GM19463 (cell line): ENCODE measurements around the gene C9orf40.

Source experiments
- ATAC-seq: cut with Tn5 transposase; IDR thresholded peaks from one replicate; pipeline ENCODE4 v1.9.1; 2021; ENCODE audit warnings: mild to moderate bottlenecking, moderate library complexity; ENCODE audit not compliant: unreplicated experiment

Gene C9orf40

GRCh38 chr9:74942801-74943200 is 9.9 kb downstream of the C9orf40 start:
- ATAC-seq = no peak

- no peak for ATAC-seq
Observed at GRCh38 chr9:74940600-74940999, 12.1 kb downstream of the C9orf40 start.

DNA sequence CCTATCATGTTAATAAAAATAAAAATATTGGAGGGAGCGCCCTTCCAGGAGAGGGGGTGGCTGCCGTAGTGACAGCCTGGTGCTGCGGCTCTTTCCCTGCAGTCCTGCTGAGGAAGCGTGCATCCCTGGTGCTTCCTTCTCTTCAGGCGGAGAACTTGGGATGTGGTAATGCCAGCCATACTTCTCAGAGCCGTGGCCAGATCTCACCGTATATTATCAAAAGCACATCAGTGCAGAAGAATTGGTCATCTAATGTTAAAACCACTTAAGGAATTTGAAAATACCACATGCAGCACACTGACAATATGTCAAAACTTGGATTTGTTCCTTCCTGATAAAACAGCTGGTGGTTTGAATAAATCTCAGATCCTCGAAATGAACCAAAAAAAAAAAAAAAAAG is 17.7 kb downstream of the C9orf40 start:
- ATAC-seq = no peak

DNA sequence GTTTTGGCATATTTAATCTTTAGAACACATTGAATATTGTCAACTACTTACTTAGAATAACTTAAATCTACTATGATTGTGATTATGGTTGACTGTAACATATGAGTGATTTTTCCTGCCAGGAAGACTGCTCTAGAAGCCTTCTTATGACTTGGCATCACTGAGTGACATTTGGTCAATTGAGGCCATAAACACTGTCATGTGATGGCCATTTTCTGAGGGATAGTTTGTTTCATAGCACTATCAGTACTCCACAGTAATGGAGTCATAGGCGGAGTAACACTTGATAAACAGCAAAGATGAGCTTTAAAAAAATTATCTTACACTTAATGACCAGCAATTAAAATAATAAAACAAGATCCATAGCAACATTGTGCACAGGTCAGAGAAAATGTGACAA is 31.0 kb downstream of the C9orf40 start:
- no peak for ATAC-seq

DNA sequence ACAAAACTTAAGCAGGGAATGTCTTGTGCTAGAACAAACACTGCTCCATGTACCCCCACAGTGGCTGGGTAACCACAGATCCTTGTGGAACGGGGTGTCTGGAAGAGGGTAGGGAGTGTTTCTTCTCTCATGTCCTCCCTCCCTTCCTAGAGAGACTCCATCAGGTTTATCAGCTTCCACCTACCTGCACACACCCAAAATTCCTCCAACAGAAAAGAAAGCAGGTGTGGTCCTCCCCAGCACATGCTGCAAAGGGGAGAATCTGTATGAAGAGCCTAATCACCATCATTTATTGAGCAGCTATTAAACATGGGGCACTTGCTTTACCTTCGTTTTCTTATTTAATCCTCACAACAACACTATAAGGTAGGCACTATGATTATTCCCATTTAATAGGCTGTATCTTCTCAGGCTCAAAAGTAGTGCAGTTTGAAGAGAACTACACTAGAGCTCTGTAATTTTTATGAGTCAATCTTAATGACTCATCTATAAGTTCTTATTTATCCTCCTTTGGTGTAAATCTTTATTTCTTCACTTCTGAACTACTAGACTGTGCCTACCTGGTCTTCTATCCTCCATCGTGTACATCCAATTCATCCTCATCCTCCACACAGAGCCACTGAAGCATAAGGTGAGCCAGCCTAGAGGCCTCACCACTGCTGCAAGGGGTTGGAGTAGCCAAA is 31.6 kb downstream of the C9orf40 start:
- ATAC-seq = no peak

DNA sequence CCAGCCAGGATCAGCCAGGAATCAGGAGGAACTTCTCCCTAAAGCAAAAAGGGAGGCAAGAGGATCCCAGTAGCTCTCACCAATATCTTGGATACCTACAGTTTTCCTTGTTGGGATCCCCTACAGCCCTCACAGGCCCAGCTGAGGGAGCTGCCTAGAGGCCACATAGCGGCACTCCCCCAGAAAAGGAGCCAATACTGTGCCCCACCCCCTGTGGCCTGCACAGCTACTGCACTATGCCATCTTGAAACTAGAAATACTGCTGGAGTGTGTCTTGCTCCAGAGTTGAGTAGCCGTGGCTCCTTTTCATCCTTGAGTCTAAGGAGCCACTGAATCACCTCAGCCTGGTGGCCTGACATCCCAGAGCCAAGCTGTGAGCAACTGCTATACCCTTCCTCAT is 42.7 kb downstream of the C9orf40 start:
- ATAC-seq = no peak

- no peak for ATAC-seq
Observed at GRCh38 chr9:74908665-74909064, 44.0 kb downstream of the C9orf40 start.

DNA sequence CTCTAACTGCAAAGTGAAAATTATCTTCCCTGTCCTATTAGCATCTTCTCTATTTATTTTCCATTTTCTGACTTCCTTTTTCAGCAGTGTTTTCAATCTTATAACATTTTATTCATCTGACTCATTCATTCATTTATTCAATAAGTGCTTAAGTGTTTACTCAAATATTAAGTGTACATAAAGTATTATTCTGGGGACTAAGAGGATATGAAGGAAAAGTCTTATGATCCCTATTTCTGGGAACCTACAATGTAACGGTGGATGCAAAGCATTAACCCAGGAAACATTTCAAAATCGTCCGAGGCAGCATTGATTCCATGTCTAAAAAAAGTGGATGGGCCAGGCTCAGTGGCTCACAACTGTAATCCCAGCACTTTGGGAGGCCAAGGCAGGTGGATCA is 45.6 kb downstream of the C9orf40 start:
- ATAC-seq = no peak

- ATAC-seq = no peak
Observed at GRCh38 chr9:74901001-74901400, 51.7 kb downstream of the C9orf40 start.
